Hematopoietic multipotent progenitor cell treated with erythropoietin and hydrocortisone succinate and interleukin-3 and kit ligand, for 17 days (in vitro differentiated cells): ENCODE data around the gene ZC3H12A.

ENCODE experiments used
- DNase-seq: peaks from one replicate; pipeline ENCODE4 v3.0.0-alpha.2; 2015; ENCODE audit warnings: low spot score

ZC3H12A gene

GRCh38 chr1:37474046-37474696 is at the start of gene ZC3H12A:
Gene ZC3H12A (plus strand): TSS chr1:37474580. CDS start chr1:37475497, 917 bp downstream.
- DNase-seq, result peak; percentile 93

GRCh38 chr1:37425221-37425620 is 49.2 kb upstream of the ZC3H12A start:
- no peak for DNase-seq

- no peak for DNase-seq
These were observed 45.4 kb upstream of the ZC3H12A start for GRCh38 chr1:37429029-37429428.

- no peak for DNase-seq
These were observed 44.0 kb upstream of the ZC3H12A start for GRCh38 chr1:37430103-37430985.

GRCh38 chr1:37432716-37433115 is 41.7 kb upstream of the ZC3H12A start:
- DNase-seq, result no peak

GRCh38 chr1:37433171-37433570 is 41.2 kb upstream of the ZC3H12A start:
- DNase-seq, result no peak

GRCh38 chr1:37434292-37435225 is 39.8 kb upstream of the ZC3H12A start:
- peak; percentile 63 for DNase-seq

GRCh38 chr1:37437087-37437486 is 37.3 kb upstream of the ZC3H12A start:
- peak; percentile 23 for DNase-seq

- no peak for DNase-seq
These were observed 36.1 kb upstream of the ZC3H12A start for GRCh38 chr1:37438037-37438868.

GRCh38 chr1:37438869-37439343 is 35.5 kb upstream of the ZC3H12A start:
- no peak for DNase-seq

- DNase-seq, result no peak
These were observed 34.9 kb upstream of the ZC3H12A start for GRCh38 chr1:37439349-37439995.

GRCh38 chr1:37441490-37441889 is 32.9 kb upstream of the ZC3H12A start:
- no peak for DNase-seq

GRCh38 chr1:37442139-37442538 is 32.2 kb upstream of the ZC3H12A start:
- DNase-seq, result no peak

GRCh38 chr1:37442644-37443043 is 31.7 kb upstream of the ZC3H12A start:
- DNase-seq, result no peak

- no peak for DNase-seq
These were observed 27.5 kb upstream of the ZC3H12A start for GRCh38 chr1:37446874-37447273.

- DNase-seq, result no peak
These were observed 26.2 kb upstream of the ZC3H12A start for GRCh38 chr1:37448185-37448584.

- no peak for DNase-seq
These were observed 25.5 kb upstream of the ZC3H12A start for GRCh38 chr1:37448691-37449417.

GRCh38 chr1:37449936-37450335 is 24.4 kb upstream of the ZC3H12A start:
- no peak for DNase-seq

GRCh38 chr1:37452416-37452815 is 22.0 kb upstream of the ZC3H12A start:
- DNase-seq, result no peak

GRCh38 chr1:37453647-37454046 is 20.7 kb upstream of the ZC3H12A start:
- no peak for DNase-seq
